Spleen (tissue), 13 donors: ENCODE measurements around the gene SRGN. TPM values are rescaled to one million over a fixed set of nuclear protein-coding genes. Genes with fewer than 3 reads are reported as not detected.
"Not testable (repeated sequence)": the region's sequence is repeated elsewhere in the genome, so short reads cannot be mapped to it uniquely, and the experiment has no call there.

ENCODE experiments used
- DNase-seq: peaks from one replicate; pipeline ENCODE4 v3.0.0-alpha.2; 2020
- H3K27ac ChIP-seq, 8 donors: fragments of 200-600 bp; sonication (generic) in 7 of 8; 1 replicate in 4 of 8; 2 replicates in 4 of 8; pipeline versions ENCODE4 v1.5.0 to v1.8.0; 2016 to 2021; ENCODE audit warnings: inconsistent platforms in 4 of 8, mild to moderate bottlenecking in 4 of 8, moderate library complexity in 1 of 8
- H3K27me3 ChIP-seq, 7 donors: fragments of 200-600 bp; sonication (generic) in 6 of 7; replicated peaks in 1 of 7; 1 replicate in 4 of 7; 2 replicates in 3 of 7; pipeline versions ENCODE4 v1.5.0 to v1.8.0; 2016 to 2021; ENCODE audit warnings: inconsistent platforms in 3 of 7, mild to moderate bottlenecking in 1 of 7
- H3K36me3 ChIP-seq, 6 donors: fragments of 200-600 bp; sonication (generic) in 5 of 6; 1 replicate in 4 of 6; 2 replicates in 2 of 6; pipeline versions ENCODE4 v1.5.0 to v1.8.0; 2016 to 2021; ENCODE audit warnings: inconsistent platforms in 2 of 6
- H3K4me1 ChIP-seq, 6 donors: fragments of 200-600 bp; sonication (generic) in 5 of 6; 1 replicate in 3 of 6; 2 replicates in 3 of 6; pipeline versions ENCODE4 v1.5.0 to v1.8.0; 2016 to 2021; ENCODE audit warnings: inconsistent platforms in 3 of 6
- H3K4me3 ChIP-seq, 8 donors: fragments of 200-600 bp; sonication (generic) in 7 of 8; 1 replicate in 4 of 8; 2 replicates in 4 of 8; pipeline versions ENCODE4 v1.5.0 to v1.8.0; 2016 to 2021; ENCODE audit warnings: inconsistent platforms in 4 of 8, mild to moderate bottlenecking in 4 of 8, moderate library complexity in 2 of 8
- H3K9me3 ChIP-seq, 8 donors: fragments of 200-600 bp; sonication (generic) in 7 of 8; 1 replicate in 4 of 8; 2 replicates in 4 of 8; pipeline versions ENCODE4 v1.5.0 to v1.8.0; 2016 to 2021; ENCODE audit warnings: inconsistent platforms in 4 of 8
- POLR2A ChIP-seq, 3 donors: fragments of 450-650 bp; IDR thresholded peaks; one replicate each; pipeline ENCODE4 v1.5.1; 2017; ENCODE audit warnings: antibody characterized with exemption in 3 of 3, mild to moderate bottlenecking in 1 of 3
- POLR2AphosphoS5 ChIP-seq, 3 donors: sonication (generic); formaldehyde crosslinking; IDR thresholded peaks; one replicate each; pipeline ENCODE4 v1.5.1; 2017; ENCODE audit warnings: antibody characterized with exemption in 3 of 3
- WGBS, 5 donors: extraction: QIAGEN DNeasy Blood & Tissue Kit in 3 of 5; methylation state at CpG; one replicate each; pipeline versions ENCODE4 v1.1.5 to v1.1.7; 2013 to 2018; 5-methylcytosine and 5-hydroxymethylcytosine counted together
- intact Hi-C: fragments of 100-400 bp; cut with DNase I; formaldehyde crosslinking; loops from one replicate; pipeline ENCODE4 v1.15.0; 2023; ENCODE audit warnings: low total_unique reads
- long read RNA-seq, 2 donors: transcript quantifications; one replicate each; lab custom pipeline, GENCODE V29; 2026
- polyA plus RNA-seq, 3 donors: library from polyadenylated mRNA; stranded (reverse); fragments of 200-250 nt; gene quantifications; one replicate each; pipeline ENCODE4 v1.2.1, GENCODE V29; 2013
- total RNA-seq, 7 donors: library from RNA; depleted of rRNA in 3 of 7; stranded (reverse); fragments of >200 nt in 3 of 7; fragmentation: NEBNext Ultra II Directional in 4 of 7; extraction: Animal tissue kit (Norgen Biotek cat#: 25700) in 4 of 7; gene quantifications; one replicate each; pipeline versions ENCODE4 v1.1.0 to v1.2.1, GENCODE V29; 2016 to 2021
- TF ChIP-seq, protein P1 (sequence below), 11 experiments: fragments of 200-600 bp in 7 of 11; fragments of 450-650 bp in 4 of 11; sonication (generic) in 4 of 11; IDR thresholded peaks in 8 of 11; conservative IDR thresholded peaks in 3 of 11; 1 replicate in 7 of 11; 2 replicates in 4 of 11; pipeline versions ENCODE4 v1.4.0 to v1.8.0; 2016 to 2021; ENCODE audit warnings: antibody characterized with exemption in 11 of 11, inconsistent platforms in 4 of 11, mild to moderate bottlenecking in 1 of 11
- donor health status: healthy with polysubstance abuse.
- donor health status: DM: no; HTN: no; CAD: no; lungs with moderate emphysema.
- donor health status: DM: no; HTN: no; CAD: no.
- donor health status: Bipolar disorder and iron deficiency.
- donor health status: healthy.
- donor health status: DM: no; HTN: no; CAD: no.
- donor health status: DM: yes; HTN: yes; CAD: no.

The SRGN gene, protein sequence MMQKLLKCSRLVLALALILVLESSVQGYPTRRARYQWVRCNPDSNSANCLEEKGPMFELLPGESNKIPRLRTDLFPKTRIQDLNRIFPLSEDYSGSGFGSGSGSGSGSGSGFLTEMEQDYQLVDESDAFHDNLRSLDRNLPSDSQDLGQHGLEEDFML
- total RNA-seq (1,000 to 10,000 TPM in 1 of 7 donors, 100 to 1,000 TPM in 6; 402 to 1,009 (median 539) TPM), polyA plus RNA-seq (100 to 1,000 TPM; 123 to 239 (median 183) TPM)
- long read RNA-seq, donor 1, transcript SRGN-201 (3 exons, 1,208 nt), result major isoform, 167 of 202 reads
- long read RNA-seq, donor 1, partial matches to known transcripts, result 34 of 202 reads
- long read RNA-seq, donor 1, other reads (novel, unspliced or antisense), result 0 of 202 reads
- long read RNA-seq, donor 2, transcript SRGN-201 (3 exons, 1,208 nt), result major isoform, 146 of 149 reads
- long read RNA-seq, donor 2, partial matches to known transcripts, result 0 of 149 reads
- long read RNA-seq, donor 2, other reads (novel, unspliced or antisense), result 0 of 149 reads

DNA sequence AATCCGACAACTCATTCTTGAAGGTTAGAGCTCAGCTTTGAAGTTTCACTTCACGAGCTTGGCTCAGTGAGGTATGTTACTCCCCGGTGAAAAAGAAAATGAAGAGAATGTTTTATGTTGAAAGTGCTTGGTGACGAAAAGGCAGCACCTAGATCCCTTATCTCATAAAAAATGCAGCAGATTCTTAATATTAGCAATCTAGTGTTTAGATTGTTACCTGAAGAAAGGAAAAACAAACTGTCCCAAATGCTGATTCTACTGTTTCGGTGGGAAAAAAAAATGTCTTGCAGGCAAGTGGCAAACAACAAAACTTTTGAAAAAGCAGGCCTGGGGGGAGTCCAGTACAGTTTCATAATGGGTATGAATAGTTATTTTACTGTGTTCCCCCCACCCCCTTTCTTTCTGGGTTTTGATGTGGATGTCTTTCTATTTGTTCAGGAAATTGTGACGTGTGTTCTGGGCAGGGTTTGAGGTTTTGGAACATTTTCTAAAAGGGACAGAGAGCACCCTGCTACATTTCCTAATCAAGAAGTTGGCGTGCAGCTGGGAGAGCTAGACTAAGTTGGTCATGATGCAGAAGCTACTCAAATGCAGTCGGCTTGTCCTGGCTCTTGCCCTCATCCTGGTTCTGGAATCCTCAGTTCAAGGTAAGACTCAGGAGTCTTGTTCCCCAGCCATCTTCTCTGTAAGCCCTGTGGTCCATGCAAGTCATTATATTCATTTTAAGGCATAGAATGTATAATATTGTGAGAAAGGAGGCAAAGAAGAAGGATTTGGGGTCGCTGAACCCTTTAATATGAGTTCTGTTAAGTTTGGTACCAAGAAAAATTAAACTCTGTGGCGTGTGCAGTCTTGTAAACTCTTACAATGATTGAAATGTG is at the start of gene SRGN:
Gene SRGN, plus strand, starts transcription at position 514 of the 881 bp plus-strand sequence. Its CDS starts 55 bp downstream, at position 569.
- 11 to 26% (median 19%) methylated on average over 10 of the region's 10 CpGs for WGBS, 5 donors
- H3K27me3 ChIP-seq, result no peaks in the 10 kb centered on the region
- H3K9me3 ChIP-seq, result no peaks in the 10 kb centered on the region
- TF ChIP-seq, protein P1, sequence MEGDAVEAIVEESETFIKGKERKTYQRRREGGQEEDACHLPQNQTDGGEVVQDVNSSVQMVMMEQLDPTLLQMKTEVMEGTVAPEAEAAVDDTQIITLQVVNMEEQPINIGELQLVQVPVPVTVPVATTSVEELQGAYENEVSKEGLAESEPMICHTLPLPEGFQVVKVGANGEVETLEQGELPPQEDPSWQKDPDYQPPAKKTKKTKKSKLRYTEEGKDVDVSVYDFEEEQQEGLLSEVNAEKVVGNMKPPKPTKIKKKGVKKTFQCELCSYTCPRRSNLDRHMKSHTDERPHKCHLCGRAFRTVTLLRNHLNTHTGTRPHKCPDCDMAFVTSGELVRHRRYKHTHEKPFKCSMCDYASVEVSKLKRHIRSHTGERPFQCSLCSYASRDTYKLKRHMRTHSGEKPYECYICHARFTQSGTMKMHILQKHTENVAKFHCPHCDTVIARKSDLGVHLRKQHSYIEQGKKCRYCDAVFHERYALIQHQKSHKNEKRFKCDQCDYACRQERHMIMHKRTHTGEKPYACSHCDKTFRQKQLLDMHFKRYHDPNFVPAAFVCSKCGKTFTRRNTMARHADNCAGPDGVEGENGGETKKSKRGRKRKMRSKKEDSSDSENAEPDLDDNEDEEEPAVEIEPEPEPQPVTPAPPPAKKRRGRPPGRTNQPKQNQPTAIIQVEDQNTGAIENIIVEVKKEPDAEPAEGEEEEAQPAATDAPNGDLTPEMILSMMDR (IDR thresholded peaks at IDR 0.05 in 8 of 11, conservative IDR thresholded peaks at IDR 0.05 in 3 of 11), result peak in 1 of 11 experiments; percentile 5
- TF ChIP-seq POLR2AphosphoS5 (IDR thresholded peaks at IDR 0.05), result peak in 2 of 3 donors; percentile 37 to 100
- peak; percentile 87 to 96 (median 95) for TF ChIP-seq POLR2A (IDR thresholded peaks at IDR 0.05)
- H3K4me1 ChIP-seq, result peaks cover 6 to 89% (median 52%) of the 10 kb centered on the region in 6 donors
- H3K36me3 ChIP-seq, result no peaks in the 10 kb centered on the region
- H3K4me3 ChIP-seq, result peak within 1 kb of the TSS; percentile 22 to 76 (median 46)
- DNase-seq, result peak; percentile 79
- intact Hi-C loops, result no loop called here
- peak within 1 kb of the TSS; percentile 62 to 98 (median 92) for H3K27ac ChIP-seq

DNA sequence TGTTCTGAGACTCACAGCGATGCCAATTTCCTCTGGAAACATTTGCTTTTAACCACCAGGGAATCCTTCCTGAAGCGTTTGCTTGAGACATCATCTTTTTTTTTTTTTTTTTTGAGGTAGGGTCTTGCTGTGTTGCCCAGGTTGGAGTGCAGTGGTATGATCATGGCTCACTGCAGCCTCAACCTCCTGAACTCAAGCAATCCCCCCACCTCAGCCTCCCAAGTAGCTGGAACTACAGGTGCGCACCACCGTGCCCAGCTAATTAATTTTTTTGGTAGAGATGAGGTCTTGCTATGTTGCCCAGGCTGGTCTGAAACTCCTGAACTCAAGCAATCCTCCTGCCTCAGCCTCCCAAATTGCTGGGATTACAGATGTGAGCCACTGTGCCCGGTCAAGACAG is 47.0 kb upstream of the SRGN start:
- H3K36me3 ChIP-seq, H3K27ac ChIP-seq, H3K4me3 ChIP-seq, H3K9me3 ChIP-seq, H3K27me3 ChIP-seq, DNase-seq, intact Hi-C loops: not testable (repeated sequence)
- peaks cover 0 to 30% (median 24%) of the 10 kb centered on the region in 6 donors for H3K4me1 ChIP-seq
- 70 to 76% (median 73%) methylated on average over 5 of the region's 5 CpGs for WGBS, 5 donors

DNA sequence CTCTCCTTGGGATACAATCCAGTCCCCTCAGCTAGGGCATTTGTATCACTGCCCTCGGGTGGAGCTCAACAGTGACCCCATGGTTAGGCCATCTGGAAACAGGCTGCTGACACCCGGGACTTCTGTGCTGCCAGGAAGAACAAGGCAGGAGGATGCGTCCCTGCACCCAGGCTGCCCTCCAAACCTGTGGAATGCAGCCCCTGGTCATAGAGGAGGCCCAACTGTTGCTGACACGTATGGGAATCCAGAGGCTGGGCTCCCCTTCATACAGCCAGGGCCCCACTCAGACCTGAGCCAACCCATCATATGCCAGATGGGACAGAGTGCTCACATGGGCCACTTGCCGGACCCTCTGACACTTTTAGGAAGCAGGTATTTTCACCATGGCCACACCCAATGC is 45.5 kb upstream of the SRGN start:
- Histone ChIP-seq H3K4me1 (peaks cover 0 to 45% (median 35%) of the 10 kb centered on the region in 6 donors), H3K36me3 (no peaks in the 10 kb centered on the region), H3K9me3 (no peaks in the 10 kb centered on the region), H3K27me3 (no peaks in the 10 kb centered on the region), H3K4me3 (no peak overlapping the region), H3K27ac (peak overlapping the region in 1 of 8 donors; percentile 13)
- TF ChIP-seq, protein P1 (IDR thresholded peaks at IDR 0.05 in 8 of 11, conservative IDR thresholded peaks at IDR 0.05 in 3 of 11), result no peak
- DNase-seq, result no peak
- intact Hi-C loops, result no loop called here
- 77 to 96% (median 79%) methylated on average over 5 of the region's 5 CpGs for WGBS, 5 donors

DNA sequence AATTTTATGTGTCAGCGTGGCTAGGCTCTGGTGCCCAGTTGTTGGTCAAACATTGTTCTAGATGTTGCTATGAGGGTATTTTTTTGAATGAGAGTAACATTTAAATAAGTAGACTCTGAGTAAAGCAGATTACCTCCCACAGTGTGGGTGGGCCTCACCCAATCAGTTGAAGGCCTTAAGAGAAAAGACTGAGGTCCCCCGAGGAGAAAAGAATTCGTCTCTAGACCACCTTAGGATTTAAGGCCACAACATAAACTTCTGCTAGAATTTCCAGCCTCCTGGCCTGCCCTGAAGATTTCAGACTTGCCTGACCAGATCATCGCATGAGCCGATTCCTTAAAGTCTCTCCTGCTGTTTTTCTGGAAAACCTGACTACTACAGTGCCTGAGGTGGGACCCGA is 45.1 kb upstream of the SRGN start:
- Histone ChIP-seq H3K9me3 (no peaks in the 10 kb centered on the region), H3K27me3 (no peaks in the 10 kb centered on the region), H3K27ac (peak overlapping the region in 2 of 8 donors; percentile 93 to 99), H3K4me3 (no peak overlapping the region), H3K4me1 (peaks cover 0 to 49% (median 37%) of the 10 kb centered on the region in 6 donors), H3K36me3 (no peaks in the 10 kb centered on the region)
- WGBS, 5 donors, result 93 to 97% (median 96%) methylated on average over 6 of the region's 6 CpGs
- intact Hi-C loops, result no loop called here
- TF ChIP-seq POLR2AphosphoS5 (IDR thresholded peaks at IDR 0.05) (no peak), POLR2A (IDR thresholded peaks at IDR 0.05) (no peak)
- TF ChIP-seq, protein P1 (IDR thresholded peaks at IDR 0.05 in 8 of 11, conservative IDR thresholded peaks at IDR 0.05 in 3 of 11), result no peak
- DNase-seq, result no peak
